ENCODE results near the gene GSX1. TPM values are rescaled to one million over a fixed set of nuclear protein-coding genes. Genes with fewer than 3 reads are reported as not detected.

The GSX1 gene
- total RNA-seq, 1 donor from 2014 or later = not detected

DNA sequence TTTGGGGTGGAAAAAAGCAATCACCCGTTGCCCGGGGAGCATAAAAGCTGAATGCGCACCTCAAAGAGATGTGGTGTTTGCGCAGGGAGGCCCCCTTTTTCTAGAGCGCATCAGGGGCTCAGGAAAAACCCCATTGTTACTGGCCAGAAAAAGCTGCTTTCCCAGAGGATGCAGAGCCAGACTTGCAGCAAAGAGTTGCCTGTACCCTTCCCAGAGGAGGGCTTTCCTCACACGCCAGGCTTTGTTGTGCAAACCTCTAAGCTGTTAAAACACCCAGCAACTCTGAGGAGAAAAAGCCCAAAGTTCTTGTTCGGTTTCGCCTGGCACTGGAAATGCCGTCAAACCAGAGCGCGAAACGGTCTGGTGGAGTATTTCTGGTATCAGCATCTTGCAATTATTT, 29.3 kb downstream of the GSX1 start:
- no peak for DNase-seq (ENCODE audit: low spot score in 2 of 2, unreplicated experiment in 2 of 2)
- H3K27me3 Mint-ChIP-seq (ENCODE audit: low read depth) = peaks cover 97% of the 10 kb centered on the region
- no peak overlapping the region for H3K27ac Mint-ChIP-seq
- no peak overlapping the region for H3K4me3 Mint-ChIP-seq
- no peaks in the 10 kb centered on the region for H3K36me3 Mint-ChIP-seq
- H3K4me1 Mint-ChIP-seq = no peaks in the 10 kb centered on the region
- TF ChIP-seq CTCF (IDR thresholded peaks at IDR 0.05; ENCODE audit: unreplicated experiment) = no peak
- H3K9me3 Mint-ChIP-seq = no peaks in the 10 kb centered on the region

DNA sequence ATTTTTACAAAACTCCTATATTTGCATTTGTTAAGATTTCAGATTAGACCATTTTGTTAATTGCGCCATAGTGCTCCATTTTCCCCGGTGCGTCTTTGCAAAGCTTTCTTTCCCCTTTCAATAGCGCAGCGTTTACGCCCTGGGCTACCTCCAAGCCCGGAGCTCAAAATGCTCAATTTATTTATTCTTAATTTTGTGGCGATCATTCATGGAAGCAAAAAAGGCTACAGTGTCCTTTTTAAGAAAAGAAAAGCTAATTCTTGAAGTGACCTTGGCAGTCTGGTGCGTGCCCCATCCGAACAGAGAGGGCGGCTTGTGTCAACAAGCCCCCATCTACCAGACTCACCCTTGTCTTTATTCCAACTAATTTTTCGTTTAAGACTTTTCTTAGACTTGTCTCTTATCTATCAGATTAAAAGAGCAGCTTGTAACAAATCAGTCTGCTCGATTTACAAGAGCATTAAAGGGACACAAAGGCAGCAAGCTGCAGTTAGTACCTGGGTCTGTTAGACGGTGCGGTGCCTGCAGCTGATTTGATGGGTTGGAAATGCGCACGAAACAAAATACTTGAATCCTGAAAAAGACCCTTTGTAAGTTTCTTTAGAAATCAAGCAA, 30.1 kb downstream of the GSX1 start:
- peaks cover 97% of the 10 kb centered on the region for H3K27me3 Mint-ChIP-seq (ENCODE audit: low read depth)
- no peak overlapping the region for H3K4me3 Mint-ChIP-seq
- no peak for TF ChIP-seq CTCF (IDR thresholded peaks at IDR 0.05; ENCODE audit: unreplicated experiment)
- DNase-seq (ENCODE audit: low spot score in 2 of 2, unreplicated experiment in 2 of 2) = no peak
- no peaks in the 10 kb centered on the region for H3K9me3 Mint-ChIP-seq
- no peaks in the 10 kb centered on the region for H3K36me3 Mint-ChIP-seq
- no peak overlapping the region for H3K27ac Mint-ChIP-seq
- no peaks in the 10 kb centered on the region for H3K4me1 Mint-ChIP-seq

- Mint-ChIP-seq H3K36me3 (no peaks in the 10 kb centered on the region), H3K9me3 (no peaks in the 10 kb centered on the region), H3K4me1 (no peaks in the 10 kb centered on the region), H3K4me3 (no peak overlapping the region), H3K27ac (no peak overlapping the region), H3K27me3 (ENCODE audit: low read depth) (peaks cover 98% of the 10 kb centered on the region)
- no peak for DNase-seq (ENCODE audit: low spot score in 2 of 2, unreplicated experiment in 2 of 2)
- TF ChIP-seq CTCF (IDR thresholded peaks at IDR 0.05; ENCODE audit: unreplicated experiment) = no peak
Observed at GRCh38 chr13:27822873-27823311, 30.6 kb downstream of the GSX1 start.

DNA sequence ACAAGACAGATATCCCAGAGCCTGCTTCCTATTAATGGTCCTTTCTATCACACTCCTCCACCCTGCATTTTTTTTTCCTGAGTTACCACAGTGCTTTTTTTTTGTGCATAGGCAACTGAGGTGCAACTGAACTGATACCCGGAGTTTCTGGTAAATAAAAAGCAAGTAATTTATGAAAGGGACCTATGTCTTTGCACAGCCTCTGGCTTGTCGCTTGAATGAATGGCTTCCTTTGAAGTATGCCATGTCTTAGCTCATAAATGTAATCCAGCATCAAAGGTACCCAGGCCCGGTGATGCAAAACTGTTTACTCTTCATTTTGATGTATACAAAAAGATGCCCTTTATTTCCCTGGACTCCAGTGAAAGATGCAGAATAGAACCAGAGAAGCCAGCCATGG, 31.8 kb downstream of the GSX1 start:
- no peak for DNase-seq (ENCODE audit: low spot score in 2 of 2, unreplicated experiment in 2 of 2)
- Mint-ChIP-seq H3K4me3 (no peak overlapping the region), H3K9me3 (no peaks in the 10 kb centered on the region), H3K36me3 (no peaks in the 10 kb centered on the region), H3K4me1 (no peaks in the 10 kb centered on the region), H3K27me3 (ENCODE audit: low read depth) (peaks cover 100% of the 10 kb centered on the region), H3K27ac (no peak overlapping the region)
- no peak for TF ChIP-seq CTCF (IDR thresholded peaks at IDR 0.05; ENCODE audit: unreplicated experiment)

DNA sequence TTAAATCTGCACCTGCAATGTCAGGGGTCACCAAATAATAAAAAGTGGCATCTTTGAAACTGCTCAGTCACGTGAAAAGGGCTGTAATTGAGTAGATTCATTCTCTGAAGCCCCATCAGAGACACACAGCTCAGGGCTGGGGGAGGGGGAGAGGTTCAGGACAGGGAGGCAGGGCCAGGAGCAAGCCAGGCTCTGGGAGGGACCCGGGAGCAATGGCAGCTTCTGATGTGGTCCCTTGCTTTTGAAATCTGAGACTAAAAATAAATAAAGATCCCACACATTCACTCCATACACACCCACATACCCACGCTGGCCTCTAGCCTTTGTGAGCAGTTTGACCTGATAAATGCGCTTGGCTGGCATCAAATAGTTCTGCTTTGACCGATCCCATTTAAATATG, 32.8 kb downstream of the GSX1 start:
- Mint-ChIP-seq H3K36me3 (no peaks in the 10 kb centered on the region), H3K4me1 (no peaks in the 10 kb centered on the region), H3K4me3 (no peak overlapping the region), H3K9me3 (no peaks in the 10 kb centered on the region), H3K27me3 (ENCODE audit: low read depth) (peaks cover 100% of the 10 kb centered on the region), H3K27ac (no peak overlapping the region)
- no peak for TF ChIP-seq CTCF (IDR thresholded peaks at IDR 0.05; ENCODE audit: unreplicated experiment)
- no peak for DNase-seq (ENCODE audit: low spot score in 2 of 2, unreplicated experiment in 2 of 2)

All from mesothelial cell of epicardium (in vitro differentiated cells).